Measurements from ENCODE around the gene CCL13. TPM values are rescaled to one million over a fixed set of nuclear protein-coding genes. Genes with fewer than 3 reads are reported as not detected.

The CCL13 gene
- polyA plus RNA-seq, 2 of the 4 experiments (the other 2 are of a cell fraction): not detected

DNA sequence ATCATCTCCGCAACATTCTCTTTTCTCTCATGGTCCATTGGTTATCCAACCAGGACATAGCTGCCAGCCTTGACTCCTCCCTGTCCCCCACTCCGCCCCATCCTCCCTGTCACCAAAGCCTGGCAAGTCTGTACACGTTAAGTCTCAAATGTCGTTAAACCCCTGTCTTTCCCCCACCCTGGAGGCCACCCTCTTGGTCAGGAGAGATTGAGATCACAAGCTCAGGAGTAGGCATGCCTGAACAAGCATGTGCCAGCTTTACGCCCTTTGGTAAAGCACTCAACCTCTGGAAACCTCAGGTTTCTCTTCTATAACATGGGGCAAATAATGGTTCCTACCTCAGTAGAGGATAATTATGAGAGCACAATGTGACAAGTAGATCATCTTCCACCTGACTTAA, 44.9 kb downstream of the CCL13 start (continued):
- TF ChIP-seq, protein P1, sequence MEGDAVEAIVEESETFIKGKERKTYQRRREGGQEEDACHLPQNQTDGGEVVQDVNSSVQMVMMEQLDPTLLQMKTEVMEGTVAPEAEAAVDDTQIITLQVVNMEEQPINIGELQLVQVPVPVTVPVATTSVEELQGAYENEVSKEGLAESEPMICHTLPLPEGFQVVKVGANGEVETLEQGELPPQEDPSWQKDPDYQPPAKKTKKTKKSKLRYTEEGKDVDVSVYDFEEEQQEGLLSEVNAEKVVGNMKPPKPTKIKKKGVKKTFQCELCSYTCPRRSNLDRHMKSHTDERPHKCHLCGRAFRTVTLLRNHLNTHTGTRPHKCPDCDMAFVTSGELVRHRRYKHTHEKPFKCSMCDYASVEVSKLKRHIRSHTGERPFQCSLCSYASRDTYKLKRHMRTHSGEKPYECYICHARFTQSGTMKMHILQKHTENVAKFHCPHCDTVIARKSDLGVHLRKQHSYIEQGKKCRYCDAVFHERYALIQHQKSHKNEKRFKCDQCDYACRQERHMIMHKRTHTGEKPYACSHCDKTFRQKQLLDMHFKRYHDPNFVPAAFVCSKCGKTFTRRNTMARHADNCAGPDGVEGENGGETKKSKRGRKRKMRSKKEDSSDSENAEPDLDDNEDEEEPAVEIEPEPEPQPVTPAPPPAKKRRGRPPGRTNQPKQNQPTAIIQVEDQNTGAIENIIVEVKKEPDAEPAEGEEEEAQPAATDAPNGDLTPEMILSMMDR (IDR thresholded peaks at IDR 0.05): no peak
- no peak for TF ChIP-seq HOXB13 (CRISPR knock-in tag; IDR thresholded peaks at IDR 0.05; ENCODE audit: low read depth)

DNA sequence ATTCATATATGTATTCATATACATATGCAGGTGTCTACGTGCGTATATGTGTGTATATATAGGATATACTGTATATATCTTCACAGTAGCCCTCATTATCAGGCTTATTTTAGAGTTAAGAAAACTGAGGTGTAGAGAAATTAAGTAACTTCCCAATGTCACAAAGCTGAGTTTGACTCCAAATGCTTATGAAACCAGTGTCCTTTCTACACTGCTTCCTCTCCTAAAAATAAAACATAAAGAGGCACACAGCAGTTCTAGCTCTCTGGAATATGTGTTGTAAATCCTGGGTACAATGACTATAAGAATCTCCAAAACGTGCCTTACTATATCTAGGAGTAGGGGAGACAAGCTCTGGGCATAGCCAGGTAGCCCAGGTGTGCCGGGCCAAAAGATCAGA, 46.7 kb downstream of the CCL13 start:
- ChIA-PET POLR2A (no interaction called here), CTCF (interaction anchor here (1.1 to 2.1 kb wide), 2 partner anchors 14 to 17 kb away, joined by 5 to 6 read pairs; no protein-coding TSS in a partner anchor)
- TF ChIP-seq PHF8 (IDR thresholded peaks at IDR 0.05; ENCODE audit: borderline replicate concordance, low read depth): no peak
- no peak for TF ChIP-seq ZSCAN20 (CRISPR knock-in tag; IDR thresholded peaks at IDR 0.05)
- TF ChIP-seq, protein P1 (IDR thresholded peaks at IDR 0.05): no peak
- no peak for TF ChIP-seq RFX5 (IDR thresholded peaks at IDR 0.05)
- TF ChIP-seq TP53 (CRISPR knock-in tag; IDR thresholded peaks at IDR 0.05): no peak
- TF ChIP-seq, protein P2, sequence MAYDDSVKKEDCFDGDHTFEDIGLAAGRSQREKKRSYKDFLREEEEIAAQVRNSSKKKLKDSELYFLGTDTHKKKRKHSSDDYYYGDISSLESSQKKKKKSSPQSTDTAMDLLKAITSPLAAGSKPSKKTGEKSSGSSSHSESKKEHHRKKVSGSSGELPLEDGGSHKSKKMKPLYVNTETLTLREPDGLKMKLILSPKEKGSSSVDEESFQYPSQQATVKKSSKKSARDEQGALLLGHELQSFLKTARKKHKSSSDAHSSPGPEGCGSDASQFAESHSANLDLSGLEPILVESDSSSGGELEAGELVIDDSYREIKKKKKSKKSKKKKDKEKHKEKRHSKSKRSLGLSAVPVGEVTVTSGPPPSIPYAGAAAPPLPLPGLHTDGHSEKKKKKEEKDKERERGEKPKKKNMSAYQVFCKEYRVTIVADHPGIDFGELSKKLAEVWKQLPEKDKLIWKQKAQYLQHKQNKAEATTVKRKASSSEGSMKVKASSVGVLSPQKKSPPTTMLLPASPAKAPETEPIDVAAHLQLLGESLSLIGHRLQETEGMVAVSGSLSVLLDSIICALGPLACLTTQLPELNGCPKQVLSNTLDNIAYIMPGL (CRISPR knock-in tag; IDR thresholded peaks at IDR 0.05; ENCODE audit: borderline replicate concordance): no peak
- no peak for TF ChIP-seq HOXA7 (CRISPR knock-in tag; IDR thresholded peaks at IDR 0.05)
- TF ChIP-seq MAFK (IDR thresholded peaks at IDR 0.05; ENCODE audit: partially characterized antibody): no peak
- no peak for TF ChIP-seq EHF (CRISPR knock-in tag; IDR thresholded peaks at IDR 0.05)
- TF ChIP-seq GATA3 (IDR thresholded peaks at IDR 0.05; ENCODE audit: borderline replicate concordance): no peak
- no peak for TF ChIP-seq EP300 (IDR thresholded peaks at IDR 0.05)
- TF ChIP-seq SMC3 (IDR thresholded peaks at IDR 0.05): no peak
- TF ChIP-seq POLR2AphosphoS2 (conservative IDR thresholded peaks at IDR 0.05; ENCODE audit: low read length): no peak
- no peak for TF ChIP-seq RARB (CRISPR knock-in tag; IDR thresholded peaks at IDR 0.05)
- TF ChIP-seq ZFP36 (IDR thresholded peaks at IDR 0.05; ENCODE audit: borderline replicate concordance, partially characterized antibody): no peak
- TF ChIP-seq HEYL (CRISPR knock-in tag; IDR thresholded peaks at IDR 0.05): no peak
- TF ChIP-seq POLR2A (IDR thresholded peaks at IDR 0.05; ENCODE audit: low read length): no peak
- WGBS (ENCODE audit: missing lambda C conversion rate): 12% methylated on average over 4 of the region's 4 CpGs
- H3K4me1 ChIP-seq: no peaks in the 10 kb centered on the region
- no peak overlapping the region for H3K27ac ChIP-seq
- FAIRE-seq (no peak), DNase-seq (ENCODE audit: low read depth in 1 of 2, low spot score in 1 of 2) (no peak), ATAC-seq (no peak)
- no peaks in the 10 kb centered on the region for H3K9me3 ChIP-seq
- H3K4me2 ChIP-seq: no peak overlapping the region
- no peak overlapping the region for H3K4me3 ChIP-seq

DNA sequence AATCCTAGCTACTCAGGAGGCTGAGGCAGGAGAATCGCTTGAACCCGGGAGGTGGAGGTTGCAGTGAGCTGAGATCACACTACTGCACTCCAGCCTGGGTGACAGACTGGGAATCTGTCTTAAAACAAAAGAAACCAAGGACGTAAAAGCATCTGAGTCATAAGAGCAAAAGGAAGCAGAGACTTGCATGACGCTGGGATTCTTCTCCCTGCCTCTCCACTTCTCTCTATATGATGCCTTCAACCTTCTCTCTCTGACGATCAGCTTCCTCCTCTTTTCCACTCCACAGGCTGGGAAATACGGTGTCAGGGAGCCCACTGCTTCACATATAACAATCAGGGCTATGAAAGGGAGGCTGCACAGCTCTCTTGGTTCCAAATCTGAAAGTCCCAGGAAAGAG, 49.9 kb downstream of the CCL13 start:
- Histone ChIP-seq H3K4me1 (no peaks in the 10 kb centered on the region), H3K9me3 (no peaks in the 10 kb centered on the region), H3K27ac (no peak overlapping the region), H3K4me3 (no peak overlapping the region), H3K4me2 (no peak overlapping the region)
- FAIRE-seq (no peak), DNase-seq (ENCODE audit: low read depth in 1 of 2, low spot score in 1 of 2) (no peak), ATAC-seq (no peak)
- 37% methylated on average over 6 of the region's 6 CpGs for WGBS (ENCODE audit: missing lambda C conversion rate)
- CTCF ChIA-PET: interaction anchor here (0.5 to 1.6 kb wide), 2 partner anchors 14 to 43 kb away, joined by 3 to 8 read pairs; no protein-coding TSS in a partner anchor
- POLR2A ChIA-PET: no interaction called here
- TF ChIP-seq JUNB (IDR thresholded peaks at IDR 0.05): no peak
- TF ChIP-seq HOXA7 (CRISPR knock-in tag; IDR thresholded peaks at IDR 0.05): no peak
- TF ChIP-seq TFCP2L1 (CRISPR knock-in tag; IDR thresholded peaks at IDR 0.05): no peak

Other genes with a start within 250 kb of the CCL13 start
- 17.6 and 25.9 TPM in 2 replicates for gene CCL2, start 101.2 kb upstream of the CCL13 start, polyA plus RNA-seq (2011; rRNA removed)
- 130 to 161 TPM (median 144 TPM) in 3 replicates for gene CCL2, start 101.2 kb upstream of the CCL13 start, polyA plus RNA-seq (2017; fragmentation: RNase III; extraction: RNeasy Plus Mini Kit Qiagen cat#74134 plus additional on column Dnase treatment)
- gene CCL7, start 86.3 kb upstream of the CCL13 start, polyA plus RNA-seq (2011; rRNA removed): not detected in 2 replicates
- 0.13 to 0.17 TPM in 2 of 3 replicates, not detected in the other for gene CCL7, start 86.3 kb upstream of the CCL13 start, polyA plus RNA-seq (2017; fragmentation: RNase III; extraction: RNeasy Plus Mini Kit Qiagen cat#74134 plus additional on column Dnase treatment)
- not detected in 2 replicates for gene CCL11, start 70.7 kb upstream of the CCL13 start, polyA plus RNA-seq (2011; rRNA removed)
- gene CCL11, start 70.7 kb upstream of the CCL13 start, polyA plus RNA-seq (2017; fragmentation: RNase III; extraction: RNeasy Plus Mini Kit Qiagen cat#74134 plus additional on column Dnase treatment): not detected in 3 replicates
- not detected in 2 replicates for gene CCL8, start 37.0 kb upstream of the CCL13 start, polyA plus RNA-seq (2011; rRNA removed)
- not detected in 3 replicates for gene CCL8, start 37.0 kb upstream of the CCL13 start, polyA plus RNA-seq (2017; fragmentation: RNase III; extraction: RNeasy Plus Mini Kit Qiagen cat#74134 plus additional on column Dnase treatment)
- not detected in 2 replicates for gene CCL1, start 6.8 kb downstream of the CCL13 start, polyA plus RNA-seq (2011; rRNA removed)
- not detected in 3 replicates for gene CCL1, start 6.8 kb downstream of the CCL13 start, polyA plus RNA-seq (2017; fragmentation: RNase III; extraction: RNeasy Plus Mini Kit Qiagen cat#74134 plus additional on column Dnase treatment)
- gene TMEM132E, start 223.1 kb downstream of the CCL13 start, polyA plus RNA-seq (2011; rRNA removed): not detected in 2 replicates
- gene TMEM132E, start 223.1 kb downstream of the CCL13 start, polyA plus RNA-seq (2017; fragmentation: RNase III; extraction: RNeasy Plus Mini Kit Qiagen cat#74134 plus additional on column Dnase treatment): not detected in 3 replicates